HG03280 (cell line): ENCODE results near the gene LMTK2.
A peak's percentile ranks its signal among the peaks of the same experiment; 100 is the strongest.
"Not testable (repeated sequence)": the region's sequence is repeated elsewhere in the genome, so short reads cannot be mapped to it uniquely, and the experiment has no call there.

Source experiments
- ATAC-seq: cut with Tn5 transposase; IDR thresholded peaks from one replicate; pipeline ENCODE4 v1.9.1; 2021; ENCODE audit warnings: mild to moderate bottlenecking, moderate library complexity; ENCODE audit not compliant: unreplicated experiment

Gene LMTK2

GRCh38 chr7:98102170-98102569 is 4.5 kb upstream of the LMTK2 start:
- no peak for ATAC-seq

- peak; percentile 5 for ATAC-seq
Measured at GRCh38 chr7:98105942-98106544, 619 bp upstream of the LMTK2 start.

GRCh38 chr7:98107313-98107721 is 655 bp downstream of the LMTK2 start:
- ATAC-seq = peak; percentile 6

DNA sequence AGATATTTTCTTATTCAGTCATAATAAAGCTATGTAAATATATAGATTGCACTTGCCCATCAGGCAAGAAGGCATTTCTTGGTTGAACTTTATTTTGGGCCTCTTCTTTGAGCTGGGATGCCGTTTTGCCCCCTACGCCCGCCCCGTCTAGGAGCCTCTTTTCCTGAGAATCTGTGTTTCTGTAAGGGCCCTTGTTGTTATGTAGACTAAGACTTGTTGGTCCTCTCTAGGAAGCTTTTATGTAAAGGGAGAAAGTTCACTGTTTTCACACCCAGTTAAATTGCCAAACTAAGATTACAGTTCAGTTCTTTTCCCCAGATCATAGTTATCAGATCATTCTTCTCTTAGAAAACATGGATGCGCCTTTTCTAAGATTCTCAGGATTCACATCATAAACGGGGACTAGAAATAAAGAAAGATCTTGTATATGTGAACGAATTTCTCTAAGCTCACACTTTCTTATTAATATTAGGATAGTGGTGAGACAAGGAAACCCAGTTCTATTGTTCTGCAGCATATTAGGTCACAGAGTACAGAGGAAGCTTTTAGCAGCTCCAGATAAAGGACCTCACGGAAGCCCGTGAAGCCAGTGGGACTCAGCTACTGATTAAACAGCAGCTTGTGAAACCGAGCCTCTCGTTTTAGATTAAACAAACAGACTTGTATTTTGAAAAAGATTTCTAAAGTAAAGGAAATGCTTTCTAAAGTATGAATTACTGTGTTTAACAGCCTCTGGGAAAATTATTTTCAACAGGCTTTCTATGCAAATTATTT is 3.8 kb downstream of the LMTK2 start:
- no peak for ATAC-seq

DNA sequence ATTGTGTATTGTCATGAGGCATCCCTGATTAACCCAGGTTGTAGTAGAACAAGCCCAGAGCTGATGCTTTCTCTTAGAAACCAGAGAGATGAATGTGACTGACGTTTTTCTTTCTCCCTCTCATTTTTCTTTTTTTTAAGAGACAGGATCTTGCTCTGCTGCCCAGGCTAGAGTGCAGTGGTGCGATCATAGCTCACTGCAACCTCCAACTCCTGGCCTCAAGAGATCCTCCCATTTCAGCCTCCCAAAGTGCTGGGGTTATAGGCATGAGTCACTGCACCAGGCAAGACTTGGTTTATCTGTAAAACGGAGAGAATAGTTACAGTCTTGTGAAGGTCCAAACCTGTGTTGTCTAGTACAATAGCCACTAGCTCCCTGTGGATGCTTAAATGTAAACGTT is 5.4 kb downstream of the LMTK2 start:
- no peak for ATAC-seq

GRCh38 chr7:98115746-98116525 is 9.3 kb downstream of the LMTK2 start:
- no peak for ATAC-seq

- no peak for ATAC-seq
Measured at GRCh38 chr7:98116656-98117461, 10.2 kb downstream of the LMTK2 start.

- ATAC-seq = no peak
Measured at GRCh38 chr7:98119256-98119918, 12.7 kb downstream of the LMTK2 start.

DNA sequence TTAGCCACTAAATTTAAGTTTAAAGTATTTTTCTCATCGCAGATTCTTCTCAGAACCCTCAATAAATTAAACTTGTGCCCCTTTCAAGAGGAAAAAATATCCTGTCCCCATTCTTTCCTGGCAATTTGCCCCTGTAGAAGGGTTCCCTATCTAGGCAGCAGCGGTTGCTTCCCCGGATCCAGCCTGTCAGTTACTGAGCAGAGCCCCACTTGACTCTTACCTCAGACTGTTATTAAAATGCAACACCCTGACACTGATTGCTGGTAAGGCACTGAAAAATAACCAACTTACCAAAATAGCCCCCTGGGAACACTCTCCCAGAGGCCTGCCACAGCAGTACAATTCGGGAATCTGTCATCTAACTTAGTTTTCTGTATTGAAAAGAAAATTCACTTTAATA is 13.9 kb downstream of the LMTK2 start:
- ATAC-seq = no peak

DNA sequence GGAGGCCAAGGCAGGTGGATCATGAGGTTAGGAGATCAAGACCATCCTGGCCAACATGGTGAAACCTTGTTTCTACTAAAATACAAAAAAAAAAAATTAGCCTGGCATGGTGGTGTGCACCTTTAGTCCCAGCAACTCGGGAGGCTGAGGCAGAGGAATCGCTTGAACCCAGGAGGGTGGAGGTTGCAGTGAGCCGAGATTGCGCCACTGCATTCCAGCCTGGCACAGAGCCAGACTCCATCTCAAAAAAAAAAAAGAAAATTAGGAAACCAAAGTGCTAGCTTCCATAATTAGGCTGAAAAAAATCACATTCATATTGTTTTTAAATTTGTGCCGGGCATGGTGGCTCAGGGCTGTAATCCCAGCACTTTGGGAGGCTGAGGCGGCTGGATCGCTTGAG is 14.7 kb downstream of the LMTK2 start:
- ATAC-seq = not testable (repeated sequence)

DNA sequence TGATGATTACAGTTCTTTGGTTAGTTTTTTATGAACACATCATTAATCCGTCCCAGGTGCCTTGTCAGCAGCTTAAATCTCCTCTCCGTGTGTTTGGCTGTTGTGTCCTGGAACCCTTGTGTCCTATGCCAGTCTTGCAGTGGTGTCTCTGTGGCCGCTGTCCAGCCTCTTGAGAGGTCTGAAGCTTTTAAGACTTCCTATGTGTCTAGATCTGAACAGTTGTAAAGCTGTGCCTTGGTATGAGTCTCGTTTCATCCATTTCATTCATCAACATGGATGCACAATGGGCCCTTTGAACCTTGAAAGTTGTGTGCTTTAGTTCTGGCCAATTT is 16.7 kb downstream of the LMTK2 start:
- no peak for ATAC-seq

DNA sequence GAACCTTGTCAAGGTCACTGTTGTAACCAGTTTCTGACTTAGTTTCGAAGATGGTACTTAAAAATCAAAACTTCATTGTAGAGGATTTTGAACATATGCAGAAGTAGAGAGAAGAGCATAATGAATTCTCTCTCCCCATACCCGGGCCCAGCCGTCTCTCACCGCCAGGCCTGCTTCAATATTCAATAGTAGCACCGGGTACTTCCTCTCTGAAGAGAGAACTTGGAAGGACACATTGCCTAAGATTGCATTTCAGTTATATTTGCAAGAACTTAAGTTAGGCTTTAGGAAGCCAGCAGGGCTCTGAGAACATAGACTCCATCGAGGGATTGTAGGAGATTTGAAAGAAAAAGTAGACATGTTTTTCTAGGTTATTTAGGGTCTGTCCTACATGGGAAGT is 19.1 kb downstream of the LMTK2 start:
- no peak for ATAC-seq

DNA sequence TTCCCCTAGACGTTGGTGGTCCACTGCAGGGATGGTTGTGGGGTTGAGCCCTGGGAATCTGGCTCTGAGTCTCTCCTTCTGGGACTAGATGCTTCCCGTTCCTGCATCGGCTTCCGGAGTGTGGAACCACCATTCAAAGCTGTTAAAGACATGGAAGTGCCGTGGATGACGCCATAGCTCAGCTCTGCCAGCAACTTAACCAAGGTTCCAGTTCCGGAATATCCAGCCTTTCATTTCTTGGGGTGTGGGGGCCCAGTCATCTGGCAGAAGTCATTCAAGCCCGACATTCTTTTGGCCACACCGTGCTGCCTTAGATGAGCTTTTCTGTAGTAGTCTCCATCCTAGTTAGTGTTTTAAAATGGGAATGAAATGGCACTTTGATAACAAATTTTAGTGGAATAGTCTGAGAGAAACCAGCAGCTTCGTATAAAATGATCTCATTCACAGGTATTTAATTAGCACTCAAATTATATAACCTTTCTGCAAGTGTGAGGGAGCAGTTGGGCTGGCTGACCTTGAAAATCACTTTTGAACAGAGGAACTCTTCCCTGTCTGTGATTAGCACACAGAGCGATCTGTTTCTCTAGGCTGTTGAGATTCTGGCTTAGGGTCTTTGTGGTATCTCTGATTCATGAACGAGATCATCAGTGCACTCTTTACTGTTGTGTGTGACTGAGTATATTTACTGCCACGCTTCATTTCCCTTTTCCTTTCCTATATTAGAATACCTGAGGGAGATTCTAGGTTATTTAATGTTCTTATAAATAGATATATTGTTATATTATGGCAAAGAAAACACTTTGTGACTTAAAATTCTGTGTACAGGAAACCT is 19.9 kb downstream of the LMTK2 start:
- ATAC-seq = no peak

- no peak for ATAC-seq
Measured at GRCh38 chr7:98128346-98128745, 21.7 kb downstream of the LMTK2 start.

DNA sequence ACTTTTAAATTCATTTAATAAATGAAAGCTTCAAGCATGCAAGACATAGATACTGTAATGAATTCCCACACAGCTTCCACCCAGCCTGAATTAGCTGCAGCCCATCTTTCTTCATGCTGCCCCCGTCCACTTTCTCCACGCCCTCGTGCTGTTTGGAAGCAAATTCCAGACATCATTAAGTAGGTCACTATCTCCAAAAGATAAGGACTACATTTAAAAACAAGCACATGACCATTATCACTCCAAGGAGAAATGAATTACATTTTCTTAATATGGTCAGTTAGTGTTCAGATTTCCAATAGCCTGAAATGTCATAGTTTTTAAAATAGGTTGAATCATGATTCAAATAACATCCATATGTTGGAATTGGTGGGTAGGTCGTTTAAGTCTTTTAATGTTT is 24.3 kb downstream of the LMTK2 start:
- ATAC-seq = no peak

DNA sequence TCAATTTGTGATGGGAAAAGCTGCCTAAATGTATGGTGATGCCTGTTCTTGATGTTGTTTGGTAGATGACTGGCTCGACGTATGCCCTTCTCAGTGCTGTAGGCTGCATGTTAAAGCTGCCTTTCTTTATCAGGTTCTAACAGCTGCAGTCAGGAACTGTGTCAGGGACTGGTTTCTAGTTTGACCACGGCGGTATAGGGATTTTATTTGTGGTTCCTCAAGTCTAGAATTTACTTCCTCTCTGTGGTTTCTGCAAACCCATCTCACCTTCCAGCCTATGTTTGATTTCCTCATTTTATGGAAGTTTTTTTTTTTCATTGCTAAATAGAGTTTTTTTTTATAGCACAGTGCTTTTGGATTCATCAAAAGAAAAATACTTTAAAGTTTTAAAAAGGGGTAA is 26.5 kb downstream of the LMTK2 start:
- ATAC-seq = peak; percentile 79

- ATAC-seq = peak; percentile 13
Measured at GRCh38 chr7:98133621-98134303, 27.1 kb downstream of the LMTK2 start.

GRCh38 chr7:98134420-98135228 is 28.0 kb downstream of the LMTK2 start:
- ATAC-seq = no peak
